CD14-positive monocyte (primary cell): ENCODE measurements around the gene STRBP. TPM values are rescaled to one million over a fixed set of nuclear protein-coding genes. Genes with fewer than 3 reads are reported as not detected.

Experiments used
- DNase-seq, 3 donors: peaks; one replicate each; pipeline ENCODE4 v3.0.0-alpha.2; 2011 to 2022
- H2AFZ ChIP-seq: 2 replicates; pipeline ENCODE4 v1.6.0; 2012; ENCODE audit warnings: mild to moderate bottlenecking, low read depth, low read length, inconsistent platforms; ENCODE audit not compliant: insufficient read depth, poor library complexity, severe bottlenecking
- H3K27ac ChIP-seq, 2 donors: 1 replicate in 1 of 2; 2 replicates in 1 of 2; pipeline ENCODE4 v1.5.1; 2012 to 2013; ENCODE audit warnings: low read length in 2 of 2, control low read depth in 1 of 2, inconsistent platforms in 1 of 2, low read depth in 1 of 2, mild to moderate bottlenecking in 1 of 2
- H3K27me3 ChIP-seq, 2 donors: one replicate each; pipeline versions ENCODE4 v1.6.0 to v1.6.1; 2011 to 2013; ENCODE audit warnings: low read length in 2 of 2; ENCODE audit not compliant: control insufficient read depth in 2 of 2, insufficient read depth in 2 of 2
- H3K36me3 ChIP-seq, 2 donors: replicated peaks in 1 of 2; 1 replicate in 1 of 2; 2 replicates in 1 of 2; pipeline versions ENCODE4 v1.5.1 to v1.6.1; 2012 to 2013; ENCODE audit warnings: low read length in 2 of 2, control low read depth in 1 of 2, inconsistent platforms in 1 of 2, mild to moderate bottlenecking in 1 of 2; ENCODE audit not compliant: insufficient read depth in 2 of 2, control insufficient read depth in 1 of 2
- H3K4me1 ChIP-seq, 2 donors: 1 replicate in 1 of 2; 2 replicates in 1 of 2; pipeline versions ENCODE4 v1.5.1 to v1.6.1; 2012 to 2013; ENCODE audit warnings: low read length in 2 of 2, control low read depth in 1 of 2, inconsistent platforms in 1 of 2, mild to moderate bottlenecking in 1 of 2, moderate library complexity in 1 of 2; ENCODE audit not compliant: insufficient read depth in 2 of 2, control insufficient read depth in 1 of 2
- H3K4me2 ChIP-seq: replicated peaks from 2 replicates; pipeline ENCODE3; 2012; ENCODE audit warnings: low read length, moderate library complexity, mild to moderate bottlenecking; ENCODE audit not compliant: poor library complexity, severe bottlenecking; ENCODE audit errors: extremely low read depth
- H3K4me3 ChIP-seq, 3 experiments: fragments of 200-600 bp in 1 of 3; sonication (generic) in 1 of 3; replicated peaks in 1 of 3; 1 replicate in 2 of 3; 2 replicates in 1 of 3; pipeline ENCODE4 v1.5.1; 2011 to 2013; ENCODE audit warnings: low read length in 3 of 3, mild to moderate bottlenecking in 3 of 3, control low read depth in 2 of 3, low read depth in 2 of 3, inconsistent platforms in 1 of 3, moderate library complexity in 1 of 3
- H3K79me2 ChIP-seq: 2 replicates; pipeline ENCODE4 v1.6.0; 2012; ENCODE audit warnings: mild to moderate bottlenecking, control low read depth, inconsistent platforms, low read length, moderate library complexity; ENCODE audit not compliant: insufficient read depth
- H3K9ac ChIP-seq: 2 replicates; pipeline ENCODE4 v1.6.0; 2017; ENCODE audit warnings: low read length, mild to moderate bottlenecking; ENCODE audit not compliant: insufficient read depth, poor library complexity, severe bottlenecking
- H3K9me3 ChIP-seq, 2 donors: replicated peaks in 1 of 2; 1 replicate in 1 of 2; 2 replicates in 1 of 2; pipeline versions ENCODE4 v1.5.1 to v1.6.1; 2012 to 2013; ENCODE audit warnings: low read length in 2 of 2, control low read depth in 1 of 2; ENCODE audit not compliant: control insufficient read depth in 1 of 2, insufficient read depth in 1 of 2
- H4K20me1 ChIP-seq: 2 replicates; pipeline ENCODE4 v1.6.0; 2012; ENCODE audit warnings: mild to moderate bottlenecking, low read length, control low read depth, moderate library complexity; ENCODE audit not compliant: insufficient read depth
- H3K27ac Mint-ChIP-seq, 7 donors: one replicate each; pipeline ENCODE4 v1.8.0; 2020; ENCODE audit warnings: mild to moderate bottlenecking in 7 of 7, mixed read lengths in 7 of 7, moderate library complexity in 6 of 7, inconsistent platforms in 2 of 7
- H3K27me3 Mint-ChIP-seq, 3 donors: one replicate each; pipeline ENCODE4 v1.8.0; 2021 to 2022; ENCODE audit warnings: low read depth in 3 of 3, mild to moderate bottlenecking in 3 of 3, mixed read lengths in 3 of 3, moderate library complexity in 3 of 3, inconsistent platforms in 1 of 3
- H3K36me3 Mint-ChIP-seq, 2 donors: one replicate each; pipeline ENCODE4 v1.8.0; 2020; ENCODE audit warnings: mixed read lengths in 2 of 2, inconsistent platforms in 1 of 2, mild to moderate bottlenecking in 1 of 2
- H3K4me1 Mint-ChIP-seq: one replicate; pipeline ENCODE4 v1.8.0; 2020; ENCODE audit warnings: mild to moderate bottlenecking, mixed read lengths
- H3K4me3 Mint-ChIP-seq, 2 donors: one replicate each; pipeline ENCODE4 v1.8.0; 2020; ENCODE audit warnings: mild to moderate bottlenecking in 2 of 2, mixed read lengths in 2 of 2, moderate library complexity in 1 of 2
- H3K9me3 Mint-ChIP-seq, 7 donors: one replicate each; pipeline ENCODE4 v1.8.0; 2020 to 2022; ENCODE audit warnings: mixed read lengths in 7 of 7, mild to moderate bottlenecking in 6 of 7, moderate library complexity in 6 of 7, inconsistent platforms in 2 of 7
- WGBS: methylation state at CpG from one replicate; pipeline ENCODE4 v1.1.5; 2013; ENCODE audit warnings: missing lambda C conversion rate; ENCODE audit not compliant: insufficient coverage; 5-methylcytosine and 5-hydroxymethylcytosine counted together
- intact Hi-C, 2 donors: fragments of 100-400 bp; cut with micrococcal nuclease; formaldehyde crosslinking; loops; one replicate each; pipeline versions ENCODE4 v1.15.0 to v1.15.1; 2023
- polyA plus RNA-seq, 3 donors: library from polyadenylated mRNA; depleted of rRNA in 1 of 3; unstranded in 2 of 3; stranded (reverse) in 1 of 3; fragments of 300-500 nt in 2 of 3; fragments of >200 nt in 1 of 3; fragmentation: Illumina TruSeq in 2 of 3; gene quantifications; 1 replicate in 2 of 3; 2 replicates in 1 of 3; pipeline ENCODE4 v1.2.3, GENCODE V29; 2012 to 2021
- TF ChIP-seq, protein P1 (sequence below): fragments of 200-600 bp; IDR thresholded peaks from one replicate; pipeline ENCODE4 v1.8.0; 2022; ENCODE audit warnings: antibody characterized with exemption, mild to moderate bottlenecking

STRBP gene
- polyA plus RNA-seq, 3 donors: 0.97 to 1.9 (median 1.9) TPM

DNA sequence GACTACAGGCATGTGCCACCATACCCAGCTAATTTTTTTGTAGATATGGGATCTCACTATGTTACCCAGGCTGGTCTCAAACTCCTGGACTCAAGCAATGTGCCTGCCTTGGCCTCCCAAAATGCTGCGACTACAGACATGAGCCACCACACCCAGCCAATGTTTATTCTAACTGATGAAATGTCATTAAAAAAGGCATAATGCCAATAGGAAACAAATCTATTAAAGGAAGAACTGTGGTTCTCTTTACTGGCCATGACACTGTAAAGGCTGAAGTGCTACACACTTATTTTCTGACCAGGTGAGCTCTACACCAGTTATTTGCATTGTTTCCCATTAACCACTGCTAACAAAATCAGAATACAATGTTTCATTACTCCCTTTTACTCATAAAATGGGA lies 106.0 kb downstream of the STRBP start:
- intact Hi-C loops: no loop called here
- H3K4me1 Mint-ChIP-seq: peaks cover 6% of the 10 kb centered on the region
- H3K4me1 ChIP-seq: no peaks in the 10 kb centered on the region
- no peaks in the 10 kb centered on the region for H3K9me3 Mint-ChIP-seq
- no peak overlapping the region for H3K27ac ChIP-seq
- no peaks in the 10 kb centered on the region for H4K20me1 ChIP-seq
- H3K4me2 ChIP-seq: no peak overlapping the region
- no peaks in the 10 kb centered on the region for H3K36me3 ChIP-seq
- no peaks in the 10 kb centered on the region for H3K36me3 Mint-ChIP-seq
- no peak overlapping the region for H3K4me3 ChIP-seq
- TF ChIP-seq, protein P1, sequence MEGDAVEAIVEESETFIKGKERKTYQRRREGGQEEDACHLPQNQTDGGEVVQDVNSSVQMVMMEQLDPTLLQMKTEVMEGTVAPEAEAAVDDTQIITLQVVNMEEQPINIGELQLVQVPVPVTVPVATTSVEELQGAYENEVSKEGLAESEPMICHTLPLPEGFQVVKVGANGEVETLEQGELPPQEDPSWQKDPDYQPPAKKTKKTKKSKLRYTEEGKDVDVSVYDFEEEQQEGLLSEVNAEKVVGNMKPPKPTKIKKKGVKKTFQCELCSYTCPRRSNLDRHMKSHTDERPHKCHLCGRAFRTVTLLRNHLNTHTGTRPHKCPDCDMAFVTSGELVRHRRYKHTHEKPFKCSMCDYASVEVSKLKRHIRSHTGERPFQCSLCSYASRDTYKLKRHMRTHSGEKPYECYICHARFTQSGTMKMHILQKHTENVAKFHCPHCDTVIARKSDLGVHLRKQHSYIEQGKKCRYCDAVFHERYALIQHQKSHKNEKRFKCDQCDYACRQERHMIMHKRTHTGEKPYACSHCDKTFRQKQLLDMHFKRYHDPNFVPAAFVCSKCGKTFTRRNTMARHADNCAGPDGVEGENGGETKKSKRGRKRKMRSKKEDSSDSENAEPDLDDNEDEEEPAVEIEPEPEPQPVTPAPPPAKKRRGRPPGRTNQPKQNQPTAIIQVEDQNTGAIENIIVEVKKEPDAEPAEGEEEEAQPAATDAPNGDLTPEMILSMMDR: no peak
- no peaks in the 10 kb centered on the region for H3K9me3 ChIP-seq
- DNase-seq: no peak
- H3K27ac Mint-ChIP-seq: no peak overlapping the region
- no peaks in the 10 kb centered on the region for H3K27me3 Mint-ChIP-seq
- no peaks in the 10 kb centered on the region for H3K79me2 ChIP-seq
- H3K27me3 ChIP-seq: no peaks in the 10 kb centered on the region
- no CpG with 5 or more reads among the region's 1 CpG for WGBS
- no peak overlapping the region for H3K9ac ChIP-seq
- no peak overlapping the region for H3K4me3 Mint-ChIP-seq
- H2AFZ ChIP-seq: no peak overlapping the region

DNA sequence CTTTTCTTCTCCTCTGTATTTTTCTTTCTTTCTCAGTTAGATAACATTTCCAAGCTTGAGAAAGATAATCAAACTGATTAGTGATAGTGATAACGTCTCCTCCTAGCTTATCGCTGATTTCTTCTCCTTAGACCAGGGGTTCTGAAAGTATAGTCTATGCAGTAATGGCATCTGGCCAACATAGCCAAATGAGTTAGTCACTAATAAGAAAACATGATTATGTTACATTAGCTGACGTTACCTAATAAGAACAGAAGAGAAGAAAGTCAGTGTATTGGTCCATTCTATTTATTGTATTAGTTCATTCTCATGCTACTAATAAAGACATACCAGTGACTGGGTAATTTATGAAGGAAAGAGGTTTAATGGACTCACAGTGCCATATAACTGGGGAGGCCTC lies 111.2 kb downstream of the STRBP start:
- Mint-ChIP-seq H3K36me3 (no peaks in the 10 kb centered on the region), H3K27me3 (no peaks in the 10 kb centered on the region), H3K4me1 (no peaks in the 10 kb centered on the region), H3K4me3 (no peak overlapping the region), H3K27ac (no peak overlapping the region), H3K9me3 (no peaks in the 10 kb centered on the region)
- Histone ChIP-seq H3K27me3 (no peaks in the 10 kb centered on the region), H3K9me3 (no peaks in the 10 kb centered on the region), H3K4me3 (no peak overlapping the region), H3K4me2 (no peak overlapping the region), H3K4me1 (no peaks in the 10 kb centered on the region), H3K79me2 (no peaks in the 10 kb centered on the region), H3K27ac (no peak overlapping the region), H4K20me1 (no peaks in the 10 kb centered on the region), H2AFZ (no peak overlapping the region), H3K9ac (no peak overlapping the region), H3K36me3 (no peaks in the 10 kb centered on the region)
- no CpG with 5 or more reads among the region's 3 CpGs for WGBS
- intact Hi-C loops: no loop called here
- no peak for DNase-seq
- TF ChIP-seq, protein P1: no peak
